ENCODE data around the gene SEPTIN8.

Gene SEPTIN8, protein sequence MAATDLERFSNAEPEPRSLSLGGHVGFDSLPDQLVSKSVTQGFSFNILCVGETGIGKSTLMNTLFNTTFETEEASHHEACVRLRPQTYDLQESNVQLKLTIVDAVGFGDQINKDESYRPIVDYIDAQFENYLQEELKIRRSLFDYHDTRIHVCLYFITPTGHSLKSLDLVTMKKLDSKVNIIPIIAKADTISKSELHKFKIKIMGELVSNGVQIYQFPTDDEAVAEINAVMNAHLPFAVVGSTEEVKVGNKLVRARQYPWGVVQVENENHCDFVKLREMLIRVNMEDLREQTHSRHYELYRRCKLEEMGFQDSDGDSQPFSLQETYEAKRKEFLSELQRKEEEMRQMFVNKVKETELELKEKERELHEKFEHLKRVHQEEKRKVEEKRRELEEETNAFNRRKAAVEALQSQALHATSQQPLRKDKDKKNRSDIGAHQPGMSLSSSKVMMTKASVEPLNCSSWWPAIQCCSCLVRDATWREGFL

DNA sequence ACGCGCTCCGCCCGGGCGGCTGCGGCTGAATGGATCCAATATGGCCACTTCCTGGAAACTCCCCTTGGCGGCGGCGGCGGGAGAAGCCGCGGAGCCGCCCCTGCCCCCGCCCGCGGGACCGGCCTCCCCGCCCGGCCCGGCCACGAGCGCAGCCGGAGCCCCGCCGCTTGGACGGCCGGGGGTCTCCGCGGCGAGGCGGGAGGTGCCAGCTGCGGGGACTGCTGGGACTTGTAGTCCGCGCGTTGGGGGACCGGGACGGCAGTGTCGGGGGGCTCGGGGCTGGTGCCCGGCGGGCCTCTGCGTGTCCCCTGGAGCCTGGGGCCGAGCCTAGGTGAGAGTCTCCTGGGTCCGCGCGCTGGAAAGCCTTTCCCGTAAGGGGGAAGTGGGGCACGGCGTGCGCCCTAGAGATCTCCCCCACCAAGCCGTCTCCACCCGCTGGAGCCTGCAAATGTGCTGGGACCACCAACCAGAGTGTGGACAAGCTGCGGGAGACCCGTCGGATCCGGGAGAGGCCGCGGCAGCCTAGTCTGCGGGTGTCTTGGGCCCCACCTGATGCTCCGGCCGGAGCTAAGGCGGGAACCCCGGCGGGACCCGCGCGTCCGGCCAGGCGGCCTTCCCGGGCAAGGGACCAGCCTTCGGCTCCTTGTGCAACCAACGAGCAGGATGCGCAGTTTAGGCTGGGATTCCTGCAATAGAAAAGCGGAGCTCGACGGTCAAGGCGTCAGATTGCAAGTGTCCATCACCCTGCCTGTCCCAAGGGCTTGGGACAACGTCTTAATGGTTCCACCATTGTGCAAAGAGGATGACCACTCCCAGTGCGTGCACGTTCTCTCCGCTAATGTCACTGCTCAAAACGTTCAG lies at the start of gene SEPTIN8:
SEPTIN8 (minus strand) TSS at position 31 of the 861 bp plus-strand sequence. CDS start 102 bp downstream, outside the sequence.
- no peak for DNase-seq (ENCODE audit: low read depth)

DNA sequence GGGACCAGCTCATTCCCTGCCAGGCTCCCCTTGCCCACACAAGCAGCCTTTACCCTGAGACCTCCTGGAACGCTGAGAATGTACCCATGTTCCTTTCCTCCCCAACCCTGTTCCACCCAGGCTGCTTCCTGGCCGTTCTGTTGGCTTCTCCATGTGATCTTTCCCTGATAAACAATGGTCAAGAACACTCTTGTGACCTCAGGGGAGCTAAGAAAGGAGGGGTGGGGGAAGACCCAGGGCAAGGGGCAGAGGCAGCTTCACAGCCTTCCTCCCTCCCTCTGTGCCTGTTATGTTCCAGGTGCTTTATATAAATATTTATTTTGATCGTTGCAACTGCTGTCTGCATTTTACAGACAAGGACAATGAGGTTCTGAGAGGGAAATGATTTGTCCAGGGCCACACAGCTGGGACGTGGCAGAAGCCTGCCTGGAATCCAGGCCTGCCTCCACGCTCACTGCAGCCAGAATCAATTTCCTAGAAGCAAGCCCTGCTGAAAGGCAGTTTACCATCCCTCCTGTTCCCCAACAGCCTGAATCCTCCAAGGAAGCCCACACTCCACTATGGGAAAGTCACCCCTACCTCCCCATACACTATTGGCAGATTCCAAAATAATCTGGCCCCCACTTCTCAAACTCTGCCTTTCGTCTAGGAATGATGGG lies 49.5 kb upstream of the SEPTIN8 start:
- no peak for DNase-seq (ENCODE audit: low read depth)

DNA sequence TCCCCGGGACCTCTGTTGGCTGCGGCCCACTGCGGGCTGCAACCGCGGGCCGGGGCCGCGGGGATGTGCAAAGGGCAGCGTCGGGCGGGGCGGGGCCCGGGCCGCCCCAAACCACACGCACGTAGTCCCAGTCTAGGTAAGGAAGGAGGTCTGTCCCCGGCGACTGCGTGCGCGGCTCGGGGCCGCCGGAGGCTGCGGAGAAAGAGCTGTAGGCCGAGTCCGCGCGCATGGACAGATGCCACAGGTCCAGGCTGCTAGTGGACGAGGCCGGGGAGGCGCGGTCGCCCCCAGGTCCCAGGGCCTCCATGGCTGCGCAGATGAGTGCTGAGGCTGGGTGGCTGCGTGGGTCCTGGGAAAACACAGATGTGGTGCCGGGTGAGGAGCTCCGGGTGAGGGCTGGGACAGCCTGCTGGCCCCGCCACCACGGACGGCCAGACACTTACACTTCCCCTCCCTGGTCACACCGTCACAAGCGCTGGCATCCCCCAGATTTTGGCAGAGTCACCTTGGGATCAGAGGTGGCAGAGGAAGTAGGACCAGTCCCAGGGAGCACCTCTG lies 48.9 kb upstream of the SEPTIN8 start:
- no peak for DNase-seq (ENCODE audit: low read depth)

DNA sequence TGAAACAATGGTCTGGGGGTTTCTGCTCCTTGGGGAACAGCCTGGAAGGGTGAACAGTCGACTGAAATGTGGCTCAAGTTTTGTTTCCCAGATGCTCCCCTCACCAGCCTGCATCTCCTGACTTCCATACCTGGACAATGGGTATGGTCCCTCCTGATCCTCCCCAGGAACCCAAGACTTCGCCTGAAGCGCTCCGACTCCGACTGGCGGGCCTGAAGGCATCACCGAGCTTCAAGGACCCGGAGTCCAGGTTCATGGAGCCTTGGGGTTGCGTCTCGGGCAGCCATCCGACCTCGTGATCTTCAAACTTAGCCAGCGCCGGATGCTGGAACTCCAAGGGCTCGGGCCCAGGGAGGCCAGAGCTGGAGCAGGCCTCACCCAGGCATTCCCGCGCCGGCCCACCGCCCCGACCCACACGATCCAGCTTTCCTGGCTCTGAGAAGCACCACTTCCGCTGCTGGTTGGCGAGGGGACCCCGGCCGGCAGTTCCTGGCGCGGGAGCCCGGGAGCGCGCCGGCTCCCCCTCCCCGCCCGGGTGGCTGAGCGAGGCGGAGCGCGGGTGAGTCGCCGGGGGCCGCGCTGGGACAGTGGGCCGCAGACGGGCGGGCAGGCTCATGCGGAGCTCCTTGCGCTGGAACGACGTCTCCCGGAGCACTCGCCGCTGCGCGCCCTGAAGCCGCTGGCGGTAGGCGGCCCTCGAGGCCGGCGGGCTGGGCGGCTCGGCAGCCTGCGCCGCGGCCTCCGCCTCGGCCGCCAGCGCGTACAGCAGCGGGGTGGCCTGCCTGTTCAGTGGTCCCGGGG lies 48.2 kb upstream of the SEPTIN8 start:
- DNase-seq (ENCODE audit: low read depth), result no peak

DNA sequence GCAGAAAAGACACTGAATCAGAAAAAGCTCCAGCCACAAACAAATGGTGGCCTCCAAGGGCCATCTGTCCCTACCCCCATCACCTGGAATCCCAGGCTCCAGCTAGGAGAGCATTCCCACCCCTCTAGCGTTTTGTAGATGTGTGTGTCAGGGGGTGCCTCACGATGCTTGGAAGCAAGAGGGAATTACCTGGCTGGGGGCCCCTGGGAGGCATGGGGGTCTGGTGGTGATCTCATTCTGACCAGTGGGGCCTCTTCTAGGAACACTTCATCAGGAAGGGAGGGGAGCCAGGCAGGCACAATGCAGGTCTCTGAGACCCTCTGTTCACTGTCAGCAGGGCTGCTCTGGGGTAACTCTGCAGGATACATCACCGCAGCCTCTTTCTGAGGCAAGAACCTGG lies 47.4 kb upstream of the SEPTIN8 start:
- no peak for DNase-seq (ENCODE audit: low read depth)

DNA sequence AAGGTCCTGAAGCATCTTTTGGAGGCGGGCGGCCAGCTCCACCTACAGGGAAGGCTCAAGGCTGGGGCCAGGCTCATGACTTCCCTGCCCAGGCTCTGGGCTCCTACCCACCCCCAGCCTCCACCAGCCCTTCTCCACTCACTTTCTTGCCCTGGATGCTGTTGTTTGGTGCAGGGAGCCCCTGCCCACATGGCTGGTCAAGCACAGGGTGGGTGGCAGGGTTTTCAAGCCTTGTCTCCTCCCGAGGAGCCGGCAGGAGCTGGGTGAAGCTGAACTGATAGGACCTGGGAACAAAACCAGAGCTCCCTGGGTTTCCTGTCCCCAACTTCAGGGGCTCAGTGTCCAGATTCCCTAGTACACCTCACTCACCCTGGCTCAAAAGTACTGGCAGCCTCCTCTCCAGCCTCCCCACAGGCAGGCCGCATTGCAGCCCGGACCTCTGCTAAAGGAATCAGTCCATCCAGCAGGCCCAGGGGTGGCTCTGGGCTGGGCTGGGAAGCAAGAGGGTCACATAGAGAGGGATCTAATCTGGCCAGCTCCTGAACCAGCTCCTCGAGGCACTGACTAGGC lies 46.5 kb upstream of the SEPTIN8 start:
- DNase-seq (ENCODE audit: low read depth), result no peak

DNA sequence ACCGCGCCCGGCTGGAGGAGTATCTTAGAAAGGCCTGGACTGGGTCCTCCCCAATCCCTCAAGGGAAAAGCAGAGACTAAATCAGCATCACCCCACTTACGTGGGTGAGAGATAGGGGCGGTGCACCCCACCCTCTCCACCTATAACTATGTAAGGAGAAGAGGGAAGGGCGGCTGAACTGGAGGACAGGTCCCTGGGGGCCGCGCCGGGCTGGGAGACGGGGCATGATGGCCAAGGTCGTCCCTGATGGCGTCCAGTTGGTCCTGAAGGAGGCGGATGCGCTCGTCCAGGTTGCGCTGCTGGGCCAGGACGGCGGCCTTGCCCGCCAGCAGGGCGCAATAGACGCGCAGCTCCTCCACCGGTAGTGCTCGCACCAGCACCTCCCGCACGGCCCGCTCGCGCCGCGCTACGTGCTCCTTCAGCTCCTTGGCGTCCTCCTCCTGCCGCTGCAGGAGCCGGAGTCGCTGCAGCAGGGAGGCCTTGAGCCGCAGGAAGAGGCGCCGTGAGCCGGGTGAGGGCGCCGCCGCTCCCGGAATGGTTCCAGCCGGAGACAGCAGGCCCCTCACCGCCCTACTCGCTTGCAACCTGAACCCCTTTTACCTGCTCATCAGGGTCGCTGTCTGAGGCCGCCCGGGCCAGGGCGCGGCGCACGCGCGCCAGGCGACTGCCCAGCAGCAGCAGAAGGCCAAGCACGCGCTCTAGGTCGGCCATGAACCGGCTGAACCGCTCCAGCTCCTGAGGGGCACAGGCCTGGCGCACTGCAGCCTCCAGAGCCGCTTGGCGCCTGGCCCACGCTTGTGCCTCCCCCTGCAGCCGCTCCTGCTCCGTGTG lies 45.8 kb upstream of the SEPTIN8 start:
- no peak for DNase-seq (ENCODE audit: low read depth)

DNA sequence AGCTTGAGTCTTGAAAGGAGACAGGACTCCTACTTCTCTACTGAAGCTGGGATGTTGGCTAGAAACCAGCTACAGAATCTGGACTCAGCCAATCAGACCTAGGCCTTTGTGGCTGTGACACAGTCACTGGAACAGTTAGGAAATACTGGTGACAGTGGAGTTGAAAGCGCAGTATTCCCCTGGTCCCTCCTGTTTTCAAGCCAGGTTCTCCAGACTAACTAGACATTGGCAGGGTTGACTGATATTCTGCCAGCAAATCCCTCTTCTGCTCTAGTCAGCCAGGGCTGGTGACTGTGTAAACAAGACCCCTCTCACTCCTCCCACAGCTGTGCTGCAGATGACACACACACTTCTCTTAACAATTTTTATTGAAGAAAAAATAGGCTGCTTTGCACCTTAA lies 44.8 kb upstream of the SEPTIN8 start:
- DNase-seq (ENCODE audit: low read depth), result no peak

DNA sequence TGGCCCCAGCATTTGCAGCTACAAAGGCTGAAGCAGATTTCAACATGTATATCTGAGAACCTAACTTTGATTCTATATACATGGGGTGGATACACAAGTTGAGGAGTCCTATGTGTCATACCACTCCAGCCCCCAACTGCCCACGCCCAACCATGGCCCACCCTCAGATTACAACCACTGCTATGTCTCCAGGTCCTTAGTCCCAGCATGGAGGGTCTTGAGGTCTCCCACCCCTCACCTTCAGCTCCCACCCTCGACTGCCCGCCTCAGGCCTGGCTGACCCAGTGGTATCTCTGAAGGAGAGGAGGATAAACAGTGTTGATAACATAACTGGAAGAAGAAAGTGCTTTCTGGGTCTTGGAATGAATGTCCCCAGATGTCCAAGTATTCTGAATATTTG lies 44.3 kb upstream of the SEPTIN8 start:
- no peak for DNase-seq (ENCODE audit: low read depth)

DNA sequence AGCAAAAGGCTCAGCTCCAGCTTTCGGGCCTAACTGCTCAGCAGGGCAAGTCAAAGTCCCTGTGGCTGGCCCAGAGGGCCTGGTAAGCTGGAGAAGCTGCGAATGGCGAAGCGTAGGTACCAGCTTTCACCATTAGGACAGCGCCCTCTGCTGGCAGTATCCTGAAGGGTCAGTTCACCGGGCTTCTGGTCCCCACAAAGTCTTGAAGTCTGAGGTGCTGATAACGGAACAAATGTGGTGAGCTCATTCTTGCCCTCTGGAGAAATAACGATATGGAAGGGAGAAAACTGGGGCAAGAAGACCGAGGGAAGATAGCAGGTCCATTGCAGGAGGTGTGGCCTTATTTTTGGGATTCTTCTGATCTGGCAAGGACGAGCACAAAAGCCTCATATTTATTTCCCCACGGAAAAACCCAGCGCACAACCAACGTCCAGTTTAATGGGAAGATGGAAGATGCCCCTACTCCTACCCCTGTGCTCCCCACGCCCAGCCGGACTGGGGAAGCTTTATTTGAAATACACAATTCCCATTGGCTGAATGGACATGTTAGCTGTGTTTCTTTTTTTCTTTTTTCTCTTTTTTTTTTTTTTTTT lies 43.2 kb upstream of the SEPTIN8 start:
- peak; percentile 90 for DNase-seq (ENCODE audit: low read depth)

DNA sequence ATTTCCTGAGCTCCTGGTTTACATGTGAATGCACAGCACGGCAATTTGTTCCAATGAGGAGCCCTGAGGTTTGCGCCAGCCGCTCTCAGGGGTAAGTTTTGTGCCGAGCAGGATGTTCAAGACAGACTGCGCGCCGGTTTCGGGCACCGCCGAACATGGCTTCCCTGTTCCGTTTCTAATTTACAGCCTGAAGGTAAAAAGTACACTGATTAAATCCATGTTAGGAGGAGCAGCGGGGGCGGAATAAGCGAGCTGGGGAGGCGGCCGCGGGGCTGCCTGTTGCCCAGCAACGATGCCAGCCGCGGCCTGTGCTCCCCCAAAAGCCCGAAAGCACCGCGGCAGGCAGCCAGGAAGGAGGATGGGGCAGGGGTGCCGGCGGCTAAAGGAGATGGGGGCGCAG lies 42.4 kb upstream of the SEPTIN8 start:
- no peak for DNase-seq (ENCODE audit: low read depth)

DNA sequence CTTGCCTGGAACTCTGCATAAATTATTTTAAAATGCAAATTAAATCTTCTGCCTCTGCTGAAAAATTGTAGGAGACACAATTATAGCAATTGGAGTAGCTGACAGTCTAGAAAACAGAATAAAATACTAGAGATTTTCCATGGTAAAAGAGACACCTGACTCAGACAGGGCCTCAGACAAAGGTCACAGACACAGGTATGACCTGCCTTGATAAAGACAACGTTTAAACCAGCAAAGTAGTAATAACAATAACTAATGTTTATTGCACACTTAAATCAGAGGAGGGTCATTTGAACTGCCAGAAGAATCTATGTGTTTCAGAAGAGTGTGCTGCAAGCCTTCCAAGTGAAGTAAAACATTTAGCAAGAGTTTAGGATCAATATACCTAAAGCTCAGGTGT lies 40.0 kb upstream of the SEPTIN8 start:
- no peak for DNase-seq (ENCODE audit: low read depth)

DNA sequence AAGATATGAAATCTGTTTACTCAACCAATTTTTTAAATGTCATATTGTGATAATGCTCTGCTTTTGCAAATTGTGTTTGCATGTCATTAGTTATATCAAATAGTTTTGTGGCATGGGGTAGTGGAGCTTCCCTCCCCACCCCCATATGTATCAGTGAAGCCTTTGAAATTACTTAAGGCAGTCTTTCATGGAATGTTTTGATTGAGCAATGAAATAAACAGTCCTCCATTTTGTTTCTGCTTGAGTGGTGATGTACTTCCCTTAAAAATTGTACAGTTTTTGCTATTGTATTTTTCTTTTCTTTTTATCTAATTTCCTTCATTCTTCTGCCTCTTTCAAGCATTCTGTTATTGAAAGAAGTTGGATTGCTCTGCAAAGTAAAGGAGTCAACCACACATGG lies 39.5 kb upstream of the SEPTIN8 start:
- DNase-seq (ENCODE audit: low read depth), result no peak

DNA sequence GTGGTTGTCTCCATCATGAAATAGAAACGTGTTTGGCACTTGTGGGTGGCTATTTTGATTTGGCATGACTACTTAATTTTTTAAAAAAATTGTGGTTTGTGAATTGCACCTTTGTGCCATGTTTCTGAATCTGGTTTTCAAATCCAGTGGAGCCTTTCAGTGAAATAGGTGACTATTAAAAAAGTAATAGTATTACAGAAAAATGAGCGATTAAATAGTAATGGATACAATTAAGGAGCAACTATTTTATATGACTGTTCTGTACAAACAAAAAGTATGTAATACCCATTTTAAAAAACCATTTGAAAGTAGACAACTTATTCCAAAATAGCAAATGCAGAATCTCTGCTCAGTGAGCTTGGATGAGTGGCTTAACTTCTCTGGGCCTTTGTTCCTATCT lies 39.0 kb upstream of the SEPTIN8 start:
- no peak for DNase-seq (ENCODE audit: low read depth)

DNA sequence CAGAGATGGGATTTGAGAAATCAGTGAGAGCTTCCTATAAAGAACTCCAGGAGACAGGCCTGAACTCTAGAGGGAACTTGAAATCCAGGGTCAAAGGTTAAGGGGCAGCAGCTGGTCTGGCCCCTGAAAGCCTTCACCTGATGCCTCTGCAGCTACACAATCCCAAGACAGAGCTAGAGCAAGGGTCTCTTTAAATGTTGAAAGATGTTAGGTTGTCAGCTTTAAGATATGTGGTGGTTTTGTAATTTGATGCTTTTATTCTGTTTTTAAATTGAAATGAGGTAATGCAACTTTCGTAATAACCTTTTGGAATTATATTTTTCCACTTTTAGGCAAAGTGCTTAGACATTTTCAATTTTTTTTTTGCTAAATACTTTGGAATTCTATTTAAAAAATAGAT lies 38.4 kb upstream of the SEPTIN8 start:
- DNase-seq (ENCODE audit: low read depth), result no peak

DNA sequence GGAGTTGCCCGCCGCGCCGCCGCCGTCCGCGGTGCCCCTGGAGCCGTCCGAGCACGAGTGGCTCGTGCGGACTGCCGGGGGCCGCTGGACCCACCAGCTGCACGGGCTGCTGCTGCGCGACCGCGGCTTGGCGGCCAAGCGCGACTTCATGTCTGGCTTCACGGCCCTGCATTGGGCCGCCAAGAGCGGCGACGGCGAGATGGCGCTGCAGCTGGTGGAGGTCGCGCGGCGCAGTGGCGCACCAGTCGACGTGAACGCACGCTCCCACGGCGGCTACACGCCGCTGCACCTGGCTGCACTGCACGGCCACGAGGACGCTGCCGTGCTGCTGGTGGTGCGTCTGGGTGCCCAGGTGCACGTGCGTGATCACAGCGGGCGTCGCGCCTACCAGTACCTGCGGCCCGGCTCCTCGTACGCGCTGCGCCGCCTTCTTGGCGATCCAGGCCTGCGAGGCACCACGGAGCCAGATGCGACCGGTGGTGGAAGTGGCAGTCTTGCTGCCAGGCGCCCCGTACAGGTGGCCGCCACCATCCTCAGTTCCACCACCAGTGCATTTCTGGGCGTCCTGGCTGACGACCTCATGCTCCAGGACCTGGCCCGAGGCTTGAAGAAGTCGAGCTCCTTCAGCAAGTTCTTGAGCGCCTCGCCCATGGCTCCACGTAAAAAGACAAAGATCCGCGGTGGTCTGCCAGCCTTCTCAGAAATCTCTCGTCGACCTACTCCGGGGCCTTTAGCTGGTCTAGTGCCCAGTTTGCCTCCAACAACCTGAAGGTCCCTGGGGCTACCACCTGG lies 37.7 kb upstream of the SEPTIN8 start:
- DNase-seq (ENCODE audit: low read depth), result no peak

DNA sequence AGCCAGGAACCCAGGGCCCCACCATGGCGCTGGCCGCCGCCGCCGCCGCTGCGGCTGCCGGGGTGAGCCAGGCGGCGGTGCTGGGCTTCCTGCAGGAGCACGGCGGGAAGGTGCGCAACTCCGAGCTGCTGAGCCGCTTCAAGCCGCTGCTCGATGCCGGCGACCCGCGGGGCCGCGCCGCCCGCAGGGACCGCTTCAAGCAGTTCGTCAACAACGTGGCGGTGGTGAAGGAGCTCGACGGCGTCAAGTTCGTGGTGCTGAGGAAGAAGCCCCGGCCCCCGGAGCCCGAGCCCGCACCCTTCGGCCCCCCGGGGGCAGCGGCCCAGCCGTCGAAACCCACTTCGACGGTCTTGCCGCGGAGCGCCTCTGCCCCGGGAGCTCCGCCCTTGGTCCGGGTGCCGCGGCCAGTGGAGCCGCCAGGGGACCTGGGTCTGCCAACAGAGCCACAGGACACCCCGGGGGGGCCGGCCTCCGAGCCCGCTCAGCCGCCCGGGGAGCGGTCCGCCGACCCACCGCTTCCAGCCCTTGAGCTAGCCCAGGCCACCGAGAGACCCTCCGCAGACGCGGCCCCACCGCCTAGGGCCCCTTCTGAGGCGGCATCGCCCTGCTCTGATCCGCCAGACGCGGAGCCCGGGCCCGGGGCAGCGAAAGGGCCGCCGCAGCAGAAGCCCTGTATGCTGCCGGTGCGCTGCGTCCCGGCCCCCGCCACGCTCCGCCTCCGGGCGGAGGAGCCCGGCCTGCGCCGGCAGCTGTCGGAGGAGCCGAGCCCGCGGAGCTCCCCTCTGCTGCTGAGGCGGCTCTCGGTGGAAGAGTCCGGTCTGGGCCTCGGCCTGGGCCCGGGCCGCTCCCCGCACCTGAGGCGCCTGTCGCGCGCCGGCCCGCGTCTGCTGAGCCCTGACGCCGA lies 36.8 kb upstream of the SEPTIN8 start:
- DNase-seq (ENCODE audit: low read depth), result no peak
